HEK293 (cell line): ENCODE data around the gene SIK3.

Experiments used
- CTCF ChIA-PET: fragments of 350-600 bp; formaldehyde crosslinking; extraction: SDS; loops from one replicate; lab custom pipeline; 2021; ENCODE audit warnings: antibody characterized with exemption; lab: Yijun Ruan, JAX
- POLR2A ChIA-PET: fragments of 300-600 bp; formaldehyde crosslinking; extraction: SDS; loops from one replicate; lab custom pipeline; 2020; ENCODE audit warnings: antibody characterized with exemption, inconsistent platforms; lab: Yijun Ruan, JAX
- H3K27ac ChIP-seq: fragments of 200-500 bp; sonication (Bioruptor generic); 2 replicates; pipeline ENCODE4 v1.5.1; 2014; ENCODE audit warnings: low read depth, low read length, control low read depth, inconsistent platforms; ENCODE audit errors: extremely low read depth
- H3K36me3 ChIP-seq, 2 experiments: fragments of 200-500 bp in 1 of 2; sonication (Bioruptor generic) in 1 of 2; 1 replicate in 1 of 2; 2 replicates in 1 of 2; pipeline ENCODE4 v1.5.1; 2014 to 2017; ENCODE audit warnings: inconsistent platforms in 2 of 2, low read length in 2 of 2; ENCODE audit not compliant: control insufficient read depth in 2 of 2, insufficient read depth in 1 of 2
- H3K4me1 ChIP-seq: fragments of 200-500 bp; sonication (Bioruptor generic); 2 replicates; pipeline ENCODE4 v1.5.1; 2014; ENCODE audit warnings: mild to moderate bottlenecking, low read length, inconsistent platforms; ENCODE audit not compliant: control insufficient read depth, insufficient read depth
- H3K4me3 ChIP-seq: 2 replicates; pipeline ENCODE4 v1.5.1; 2011; ENCODE audit warnings: low read depth, mild to moderate bottlenecking, control low read depth, low read length, moderate library complexity
- H3K9me3 ChIP-seq: fragments of 200-500 bp; sonication (Bioruptor generic); 2 replicates; pipeline ENCODE4 v1.5.1; 2014; ENCODE audit warnings: low read depth, low read length, inconsistent platforms; ENCODE audit not compliant: control insufficient read depth, insufficient read depth
- INSM2 ChIP-seq: fragments of 450-650 bp; formaldehyde crosslinking; IDR thresholded peaks from 2 replicates; pipeline ENCODE4 v1.5.1; 2016; ENCODE audit warnings: missing biosample characterization, missing genetic modification characterization
- ZBTB10 ChIP-seq: fragments of 450-650 bp; formaldehyde crosslinking; IDR thresholded peaks from 2 replicates; pipeline ENCODE4 v1.5.1; 2016; ENCODE audit warnings: missing biosample characterization, missing genetic modification characterization
- ZBTB17 ChIP-seq: fragments of 450-650 bp; formaldehyde crosslinking; IDR thresholded peaks from 2 replicates; pipeline ENCODE4 v1.5.1; 2016; ENCODE audit warnings: missing biosample characterization, missing genetic modification characterization
- ZFP41 ChIP-seq: fragments of 450-650 bp; formaldehyde crosslinking; IDR thresholded peaks from 2 replicates; pipeline ENCODE4 v1.5.1; 2016; ENCODE audit warnings: missing biosample characterization, missing genetic modification characterization, borderline replicate concordance
- ZNF138 ChIP-seq: fragments of 450-650 bp; formaldehyde crosslinking; IDR thresholded peaks from 2 replicates; pipeline ENCODE4 v1.5.1; 2016; ENCODE audit warnings: missing biosample characterization, missing genetic modification characterization, borderline replicate concordance
- ZNF140 ChIP-seq: fragments of 450-650 bp; formaldehyde crosslinking; IDR thresholded peaks from 2 replicates; pipeline ENCODE4 v1.5.1; 2016; ENCODE audit warnings: missing biosample characterization, missing genetic modification characterization
- ZNF292 ChIP-seq: fragments of 450-650 bp; formaldehyde crosslinking; IDR thresholded peaks from 2 replicates; pipeline ENCODE4 v1.5.1; 2016; ENCODE audit warnings: low read depth, missing biosample characterization, missing genetic modification characterization, borderline replicate concordance
- ZNF324 ChIP-seq: fragments of 450-650 bp; formaldehyde crosslinking; IDR thresholded peaks from 2 replicates; pipeline ENCODE4 v1.5.1; 2016; ENCODE audit warnings: missing biosample characterization, missing genetic modification characterization
- ZNF624 ChIP-seq: fragments of 450-650 bp; formaldehyde crosslinking; IDR thresholded peaks from 2 replicates; pipeline ENCODE4 v1.5.1; 2017; ENCODE audit warnings: missing biosample characterization, missing genetic modification characterization
- ZNF660 ChIP-seq: fragments of 450-650 bp; IDR thresholded peaks from 2 replicates; pipeline ENCODE4 v1.5.1; 2018; ENCODE audit warnings: missing biosample characterization, mild to moderate bottlenecking, missing genetic modification characterization
- ZNF707 ChIP-seq: fragments of 450-650 bp; formaldehyde crosslinking; IDR thresholded peaks from 2 replicates; pipeline ENCODE4 v1.5.1; 2016; ENCODE audit warnings: missing biosample characterization, missing genetic modification characterization
- ZNF792 ChIP-seq: fragments of 450-650 bp; formaldehyde crosslinking; IDR thresholded peaks from 2 replicates; pipeline ENCODE4 v1.5.1; 2016; ENCODE audit warnings: missing biosample characterization, missing genetic modification characterization
- ZNF837 ChIP-seq: fragments of 450-650 bp; formaldehyde crosslinking; IDR thresholded peaks from 2 replicates; pipeline ENCODE4 v1.5.1; 2016; ENCODE audit warnings: missing biosample characterization, missing genetic modification characterization
- TF ChIP-seq, protein P1 (sequence below): fragments of 450-650 bp; formaldehyde crosslinking; IDR thresholded peaks from 2 replicates; pipeline ENCODE4 v1.5.1; 2016; ENCODE audit warnings: missing biosample characterization, missing genetic modification characterization
- TF ChIP-seq, protein P2 (sequence below): fragments of 450-650 bp; formaldehyde crosslinking; conservative IDR thresholded peaks from 2 replicates; pipeline ENCODE4 v1.5.1; 2016; ENCODE audit warnings: low read depth, missing biosample characterization, missing genetic modification characterization

Gene SIK3

GRCh38 chr11:117081908-117082307 lies 16.3 kb downstream of the SIK3 start:
- TF ChIP-seq, protein P1, sequence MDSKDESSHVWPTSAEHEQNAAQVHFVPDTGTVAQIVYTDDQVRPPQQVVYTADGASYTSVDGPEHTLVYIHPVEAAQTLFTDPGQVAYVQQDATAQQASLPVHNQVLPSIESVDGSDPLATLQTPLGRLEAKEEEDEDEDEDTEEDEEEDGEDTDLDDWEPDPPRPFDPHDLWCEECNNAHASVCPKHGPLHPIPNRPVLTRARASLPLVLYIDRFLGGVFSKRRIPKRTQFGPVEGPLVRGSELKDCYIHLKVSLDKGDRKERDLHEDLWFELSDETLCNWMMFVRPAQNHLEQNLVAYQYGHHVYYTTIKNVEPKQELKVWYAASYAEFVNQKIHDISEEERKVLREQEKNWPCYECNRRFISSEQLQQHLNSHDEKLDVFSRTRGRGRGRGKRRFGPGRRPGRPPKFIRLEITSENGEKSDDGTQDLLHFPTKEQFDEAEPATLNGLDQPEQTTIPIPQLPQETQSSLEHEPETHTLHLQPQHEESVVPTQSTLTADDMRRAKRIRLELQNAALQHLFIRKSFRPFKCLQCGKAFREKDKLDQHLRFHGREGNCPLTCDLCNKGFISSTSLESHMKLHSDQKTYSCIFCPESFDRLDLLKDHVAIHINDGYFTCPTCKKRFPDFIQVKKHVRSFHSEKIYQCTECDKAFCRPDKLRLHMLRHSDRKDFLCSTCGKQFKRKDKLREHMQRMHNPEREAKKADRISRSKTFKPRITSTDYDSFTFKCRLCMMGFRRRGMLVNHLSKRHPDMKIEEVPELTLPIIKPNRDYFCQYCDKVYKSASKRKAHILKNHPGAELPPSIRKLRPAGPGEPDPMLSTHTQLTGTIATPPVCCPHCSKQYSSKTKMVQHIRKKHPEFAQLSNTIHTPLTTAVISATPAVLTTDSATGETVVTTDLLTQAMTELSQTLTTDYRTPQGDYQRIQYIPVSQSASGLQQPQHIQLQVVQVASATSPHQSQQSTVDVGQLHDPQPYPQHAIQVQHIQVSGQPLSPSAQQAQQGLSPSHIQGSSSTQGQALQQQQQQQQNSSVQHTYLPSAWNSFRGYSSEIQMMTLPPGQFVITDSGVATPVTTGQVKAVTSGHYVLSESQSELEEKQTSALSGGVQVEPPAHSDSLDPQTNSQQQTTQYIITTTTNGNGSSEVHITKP = no peak
- TF ChIP-seq, protein P2, sequence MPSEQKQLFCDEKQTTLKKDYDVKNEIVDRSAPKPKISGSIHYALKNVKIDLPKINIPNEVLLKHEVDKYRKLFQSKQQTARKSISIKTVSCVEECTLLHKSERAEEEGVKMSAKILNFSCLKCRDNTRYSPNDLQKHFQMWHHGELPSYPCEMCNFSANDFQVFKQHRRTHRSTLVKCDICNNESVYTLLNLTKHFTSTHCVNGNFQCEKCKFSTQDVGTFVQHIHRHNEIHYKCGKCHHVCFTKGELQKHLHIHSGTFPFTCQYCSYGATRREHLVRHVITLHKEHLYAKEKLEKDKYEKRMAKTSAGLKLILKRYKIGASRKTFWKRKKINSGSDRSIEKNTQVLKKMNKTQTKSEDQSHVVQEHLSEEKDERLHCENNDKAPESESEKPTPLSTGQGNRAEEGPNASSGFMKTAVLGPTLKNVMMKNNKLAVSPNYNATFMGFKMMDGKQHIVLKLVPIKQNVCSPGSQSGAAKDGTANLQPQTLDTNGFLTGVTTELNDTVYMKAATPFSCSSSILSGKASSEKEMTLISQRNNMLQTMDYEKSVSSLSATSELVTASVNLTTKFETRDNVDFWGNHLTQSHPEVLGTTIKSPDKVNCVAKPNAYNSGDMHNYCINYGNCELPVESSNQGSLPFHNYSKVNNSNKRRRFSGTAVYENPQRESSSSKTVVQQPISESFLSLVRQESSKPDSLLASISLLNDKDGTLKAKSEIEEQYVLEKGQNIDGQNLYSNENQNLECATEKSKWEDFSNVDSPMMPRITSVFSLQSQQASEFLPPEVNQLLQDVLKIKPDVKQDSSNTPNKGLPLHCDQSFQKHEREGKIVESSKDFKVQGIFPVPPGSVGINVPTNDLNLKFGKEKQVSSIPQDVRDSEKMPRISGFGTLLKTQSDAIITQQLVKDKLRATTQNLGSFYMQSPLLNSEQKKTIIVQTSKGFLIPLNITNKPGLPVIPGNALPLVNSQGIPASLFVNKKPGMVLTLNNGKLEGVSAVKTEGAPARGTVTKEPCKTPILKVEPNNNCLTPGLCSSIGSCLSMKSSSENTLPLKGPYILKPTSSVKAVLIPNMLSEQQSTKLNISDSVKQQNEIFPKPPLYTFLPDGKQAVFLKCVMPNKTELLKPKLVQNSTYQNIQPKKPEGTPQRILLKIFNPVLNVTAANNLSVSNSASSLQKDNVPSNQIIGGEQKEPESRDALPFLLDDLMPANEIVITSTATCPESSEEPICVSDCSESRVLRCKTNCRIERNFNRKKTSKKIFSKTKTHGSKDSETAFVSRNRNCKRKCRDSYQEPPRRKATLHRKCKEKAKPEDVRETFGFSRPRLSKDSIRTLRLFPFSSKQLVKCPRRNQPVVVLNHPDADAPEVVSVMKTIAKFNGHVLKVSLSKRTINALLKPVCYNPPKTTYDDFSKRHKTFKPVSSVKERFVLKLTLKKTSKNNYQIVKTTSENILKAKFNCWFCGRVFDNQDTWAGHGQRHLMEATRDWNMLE = no peak
- TF ChIP-seq ZNF324 (tag by site-specific recombination) (no peak), ZNF837 (no peak), ZNF660 (tag by site-specific recombination) (no peak), ZNF140 (no peak), ZNF624 (tag by site-specific recombination) (no peak), ZBTB10 (no peak), ZBTB17 (tag by site-specific recombination) (no peak), ZNF292 (no peak), ZNF707 (tag by site-specific recombination) (no peak), INSM2 (tag by site-specific recombination) (no peak), ZFP41 (no peak), ZNF792 (no peak), ZNF138 (tag by site-specific recombination) (no peak)
- H3K4me3 ChIP-seq = no peak overlapping the region
- no peaks in the 10 kb centered on the region for H3K9me3 ChIP-seq
- CTCF ChIA-PET = interaction anchor here (0.8 to 1.1 kb wide), 2 partner anchors 12 to 121 kb away, joined by 3 to 4 read pairs; no protein-coding TSS in a partner anchor
- no peaks in the 10 kb centered on the region for H3K36me3 ChIP-seq
- no peak overlapping the region for H3K27ac ChIP-seq
- peaks cover 7% of the 10 kb centered on the region for H3K4me1 ChIP-seq
- POLR2A ChIA-PET = interaction anchor here (0.7 kb wide), 1 partner anchor 84 kb away, joined by 3 read pairs; no protein-coding TSS in a partner anchor
